Effector CD4-positive, alpha-beta T cell (primary cell): ENCODE results near the gene PTTG1IP.

Source experiments
- DNase-seq: peaks from one replicate; pipeline ENCODE4 v3.0.0-alpha.2; 2020

PTTG1IP gene

DNA sequence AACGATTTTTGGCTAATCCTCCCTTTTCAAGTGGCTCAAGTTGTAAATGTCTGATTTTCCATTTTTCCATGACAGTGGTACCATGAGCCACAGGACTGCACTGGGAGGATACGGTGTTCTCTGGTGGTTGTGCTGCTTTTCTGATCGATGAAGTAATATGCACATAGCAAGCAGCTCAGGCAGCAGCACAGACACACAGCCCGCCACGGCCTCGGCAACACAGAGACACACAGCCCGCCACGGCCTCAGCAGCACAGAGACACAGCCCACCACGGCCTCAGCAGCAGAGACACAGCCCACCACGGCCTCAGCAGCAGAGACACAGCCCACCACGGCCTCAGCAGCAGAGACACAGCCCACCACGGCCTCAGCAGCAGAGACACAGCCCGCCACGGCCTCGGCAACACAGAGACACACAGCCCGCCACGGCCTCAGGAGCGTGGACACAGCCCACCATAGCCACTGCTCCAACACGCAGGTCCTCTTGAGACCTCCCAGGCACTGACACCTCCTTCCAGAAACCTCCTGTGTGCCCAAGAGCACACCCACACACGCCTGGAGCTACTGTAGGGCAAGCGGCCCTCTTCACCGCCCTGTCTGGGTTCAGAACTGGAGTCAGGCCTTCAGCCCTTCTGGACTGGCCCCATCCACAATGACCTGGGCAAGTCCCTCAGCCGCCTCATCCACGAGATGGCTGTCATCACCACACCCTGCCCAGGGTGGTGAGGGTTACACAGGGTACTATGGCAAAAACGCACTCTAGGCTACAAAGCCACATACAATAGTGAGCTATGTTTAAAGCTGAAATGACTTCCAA lies 10.4 kb downstream of the PTTG1IP start:
- DNase-seq = no peak

DNA sequence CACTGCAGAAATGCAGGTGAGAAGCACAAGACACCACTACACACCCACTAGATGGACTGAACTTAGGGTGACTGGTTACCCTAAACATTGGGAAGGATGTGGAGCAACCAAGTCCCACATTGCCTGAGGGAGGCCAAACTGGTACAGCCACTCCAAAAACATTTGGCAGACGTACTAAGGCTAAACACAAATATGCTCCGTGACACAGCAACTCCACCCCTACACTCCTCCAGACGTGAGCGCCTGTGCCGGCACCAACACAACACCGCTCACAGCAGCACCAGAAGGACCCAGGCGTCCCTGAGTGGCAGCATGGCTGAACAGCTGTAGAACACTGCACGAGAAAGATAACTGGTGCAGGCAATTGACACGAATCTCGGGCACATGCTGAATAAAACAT lies 14.7 kb downstream of the PTTG1IP start:
- no peak for DNase-seq

DNA sequence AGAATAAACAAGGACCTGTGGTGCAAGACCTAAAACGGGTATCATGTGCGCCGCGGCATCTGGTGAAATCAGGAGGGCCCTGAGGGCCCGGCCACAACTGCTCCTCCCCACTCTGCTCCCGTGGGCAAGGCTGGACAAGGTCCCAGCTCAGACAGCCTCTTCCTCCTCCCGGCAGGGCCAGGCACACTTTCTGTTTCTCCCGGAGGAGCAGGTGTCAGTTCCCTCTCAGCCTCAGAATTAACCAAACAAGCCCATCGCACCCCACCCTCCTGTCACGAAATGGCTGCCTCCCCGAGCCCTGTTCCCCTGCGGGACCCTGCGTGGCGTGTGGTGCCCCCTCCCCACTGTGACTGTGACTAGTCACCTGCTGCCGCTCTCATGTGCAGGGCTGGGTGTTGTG lies 15.2 kb downstream of the PTTG1IP start:
- DNase-seq = no peak

GRCh38 chr21:44857127-44857892 lies 16.2 kb downstream of the PTTG1IP start:
- no peak for DNase-seq

GRCh38 chr21:44856131-44856530 lies 17.4 kb downstream of the PTTG1IP start:
- no peak for DNase-seq

DNA sequence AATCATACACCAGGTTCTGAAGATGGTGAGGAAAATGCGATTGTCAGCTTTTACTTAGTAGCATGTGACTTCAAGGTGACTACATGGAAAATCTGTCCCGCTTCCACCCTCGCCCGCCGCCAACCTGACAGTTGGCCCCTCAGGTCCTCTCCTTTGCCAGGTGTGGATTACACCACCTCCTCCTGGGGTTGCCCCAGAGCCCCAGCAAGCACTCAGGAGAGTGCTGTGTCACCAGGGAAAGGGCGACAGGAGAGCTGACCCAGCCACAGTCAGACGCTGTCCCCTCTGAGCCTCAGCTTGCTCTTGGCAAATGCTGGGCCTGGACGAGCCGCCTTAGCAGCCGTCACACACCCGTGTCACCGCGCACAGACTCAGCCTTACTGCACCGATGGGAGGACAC lies 17.9 kb downstream of the PTTG1IP start:
- DNase-seq = no peak

DNA sequence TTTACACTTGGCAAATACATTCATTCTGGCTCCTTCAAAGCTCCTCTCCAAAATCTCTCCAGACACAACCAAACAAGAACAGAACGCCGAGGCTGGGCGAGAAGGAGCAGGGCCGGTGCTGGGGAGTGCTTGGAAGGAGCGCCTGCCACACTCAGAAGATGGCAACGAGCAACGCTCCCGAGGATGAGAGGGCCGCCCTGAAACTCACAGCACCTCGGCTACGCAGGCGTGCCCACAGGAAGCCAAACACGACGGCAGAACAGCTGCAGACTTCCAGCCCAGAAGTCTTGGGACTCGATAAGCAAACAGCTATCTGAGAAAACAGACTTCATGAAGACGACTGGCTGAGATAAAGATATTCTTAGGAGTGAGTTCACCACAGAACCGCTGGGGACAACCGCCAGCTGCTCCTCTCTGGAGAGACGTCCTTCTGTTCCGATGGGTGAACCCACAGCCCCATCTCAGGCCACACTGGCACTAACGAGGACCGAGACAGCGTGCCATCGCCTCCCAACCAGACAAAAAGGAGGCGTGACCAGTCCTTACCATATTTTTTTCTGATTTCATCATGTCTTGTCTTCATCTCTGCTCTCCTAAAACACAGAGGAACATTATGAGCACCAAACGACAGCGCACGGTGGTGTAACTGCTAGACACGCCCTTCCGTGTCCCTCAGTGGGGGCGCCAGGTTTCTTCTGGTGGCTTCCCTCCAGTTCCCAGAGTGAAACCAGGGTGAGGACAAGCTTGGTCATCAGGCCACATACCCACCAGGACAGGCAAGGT lies 18.6 kb downstream of the PTTG1IP start:
- no peak for DNase-seq

DNA sequence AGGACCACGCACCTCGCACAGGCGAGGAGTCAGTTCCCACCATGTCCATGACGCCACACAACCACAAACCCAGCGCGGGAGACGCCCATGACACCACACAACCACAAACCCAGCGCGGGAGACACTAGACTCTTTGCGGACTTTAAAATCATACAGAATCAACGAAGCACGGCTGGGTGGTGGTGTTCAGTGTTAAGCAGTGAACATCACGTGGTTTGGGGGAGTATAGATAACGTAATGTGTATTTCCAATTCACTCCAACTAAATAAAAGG lies 19.2 kb downstream of the PTTG1IP start:
- no peak for DNase-seq

GRCh38 chr21:44853601-44854390 lies 19.7 kb downstream of the PTTG1IP start:
- DNase-seq = no peak

DNA sequence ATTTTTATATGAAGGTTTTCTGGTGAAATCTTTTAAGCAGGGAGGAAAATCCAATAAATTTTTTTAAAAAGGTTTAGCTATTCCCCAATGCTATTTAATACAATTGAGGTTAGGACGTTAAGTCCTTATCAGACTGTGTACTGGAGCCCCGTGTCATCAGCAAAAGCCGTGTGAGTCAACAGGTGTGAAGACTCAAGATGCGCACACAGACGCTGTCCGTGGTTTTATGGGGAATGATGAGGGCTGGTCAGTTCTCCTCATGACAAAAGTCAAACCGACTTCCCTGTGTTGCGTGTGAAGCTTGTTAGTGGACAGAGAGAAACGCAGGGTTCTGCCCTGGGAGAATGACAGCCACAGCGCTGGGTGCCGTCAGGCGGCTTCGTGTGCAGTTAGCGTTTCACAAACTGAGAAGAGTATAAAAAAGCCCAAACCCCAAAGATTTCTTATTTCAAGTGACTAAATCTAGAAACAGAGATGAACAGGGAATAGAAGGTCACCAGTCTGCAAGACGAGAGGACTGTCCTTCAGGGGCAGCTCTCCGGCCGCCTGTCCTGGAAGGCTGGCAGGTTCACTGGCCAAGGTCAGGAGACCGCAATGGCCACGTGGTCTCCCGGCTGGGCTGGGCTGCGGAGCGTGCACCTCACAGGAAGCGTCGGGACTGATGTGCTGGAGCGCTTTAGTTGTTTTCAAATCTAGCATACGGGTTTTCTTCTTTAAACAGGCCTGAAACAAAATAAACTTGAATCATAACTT lies 22.4 kb downstream of the PTTG1IP start:
- DNase-seq = no peak

DNA sequence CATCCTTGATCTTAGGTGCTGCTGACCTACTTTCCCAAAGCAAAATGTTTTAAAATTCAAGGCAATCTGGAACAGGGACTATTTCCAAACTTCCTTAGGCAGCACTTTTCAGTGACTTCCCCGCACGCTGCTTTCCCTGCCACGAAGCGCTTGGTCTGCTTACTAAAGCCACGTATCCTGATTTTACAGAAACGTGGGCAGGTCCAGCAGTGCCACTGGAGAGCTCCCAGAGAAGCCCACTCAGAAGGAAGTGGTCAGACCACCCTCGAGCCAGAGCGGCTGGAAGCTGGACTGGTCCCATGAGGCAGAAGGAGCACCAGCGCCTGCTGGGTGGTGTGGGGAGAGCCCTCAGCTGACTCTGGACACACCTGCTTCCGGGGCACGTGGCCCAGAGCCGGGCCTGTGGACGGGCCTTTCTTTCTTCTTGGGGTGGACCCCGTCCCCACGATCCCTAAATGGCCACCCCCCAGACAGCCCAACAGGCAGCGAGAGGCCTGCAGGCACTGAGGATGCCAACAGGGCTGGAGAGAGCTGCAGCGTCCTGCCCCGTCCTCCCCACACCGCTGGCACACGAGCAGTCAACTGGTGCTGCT lies 23.2 kb downstream of the PTTG1IP start:
- DNase-seq = no peak

DNA sequence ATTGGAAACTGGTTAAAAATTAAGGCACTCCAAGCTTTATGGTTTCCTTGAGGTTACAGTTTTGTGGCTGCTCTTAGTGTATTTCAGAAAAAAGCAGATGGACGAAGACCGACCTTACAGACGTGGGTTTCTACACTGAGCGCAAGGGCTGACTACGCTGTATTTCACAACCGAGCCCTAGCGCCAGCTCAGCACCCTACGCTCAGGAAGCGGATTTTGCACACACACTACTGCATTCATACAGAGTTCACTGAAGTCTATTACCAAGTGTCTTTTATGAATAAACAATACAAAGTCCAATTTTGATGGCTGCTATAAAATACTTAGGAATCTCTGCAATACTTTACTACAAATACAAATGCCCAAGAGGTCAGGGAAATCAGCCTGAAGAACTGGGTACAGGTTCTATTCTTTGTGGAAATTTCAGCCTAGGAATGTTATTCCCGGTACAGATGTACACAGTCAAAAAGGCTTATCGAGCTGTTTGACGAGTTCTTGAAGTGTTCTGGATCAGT lies 23.8 kb downstream of the PTTG1IP start:
- DNase-seq = no peak

GRCh38 chr21:44848821-44849521 lies 24.5 kb downstream of the PTTG1IP start:
- DNase-seq = no peak

DNA sequence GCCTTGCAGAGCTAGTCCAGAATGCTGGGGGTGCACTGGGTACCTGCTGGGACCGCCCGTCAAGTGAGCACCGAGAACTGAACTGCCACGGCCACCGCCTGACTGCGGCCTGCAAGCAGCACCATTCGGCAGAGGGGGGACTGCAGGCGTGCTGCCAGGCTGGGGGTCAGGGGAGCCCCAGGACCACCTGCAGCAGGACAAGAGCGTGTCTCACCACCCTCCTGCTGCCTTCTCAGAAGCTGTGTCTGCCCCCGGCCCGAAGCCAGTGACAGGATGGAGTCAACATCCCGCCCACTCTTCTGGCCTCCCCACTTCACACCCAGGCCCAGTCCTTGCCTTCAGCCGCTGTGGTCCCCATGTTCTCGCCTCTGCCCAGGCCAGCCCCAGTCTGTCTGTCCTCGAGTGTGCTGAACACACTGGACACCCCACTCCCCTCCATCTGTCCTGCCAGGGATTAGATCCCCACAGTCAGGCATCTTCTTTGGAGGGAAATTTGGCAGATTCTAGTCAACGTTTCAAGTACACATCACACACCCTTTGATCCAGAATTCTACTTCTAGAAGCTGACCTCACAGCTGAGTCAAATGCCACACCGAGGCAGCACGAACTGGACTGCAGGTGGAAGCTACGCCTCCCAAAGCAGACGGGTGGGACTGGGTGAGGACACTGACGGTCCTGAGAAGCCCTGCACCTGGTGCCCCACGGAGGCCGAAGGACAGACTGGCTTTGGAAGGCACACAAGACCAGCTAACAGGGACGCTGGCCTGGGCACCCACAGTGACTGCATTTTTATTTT lies 26.0 kb downstream of the PTTG1IP start:
- no peak for DNase-seq

- peak; percentile 12 for DNase-seq
Measured at GRCh38 chr21:44846485-44847260, 26.8 kb downstream of the PTTG1IP start.

DNA sequence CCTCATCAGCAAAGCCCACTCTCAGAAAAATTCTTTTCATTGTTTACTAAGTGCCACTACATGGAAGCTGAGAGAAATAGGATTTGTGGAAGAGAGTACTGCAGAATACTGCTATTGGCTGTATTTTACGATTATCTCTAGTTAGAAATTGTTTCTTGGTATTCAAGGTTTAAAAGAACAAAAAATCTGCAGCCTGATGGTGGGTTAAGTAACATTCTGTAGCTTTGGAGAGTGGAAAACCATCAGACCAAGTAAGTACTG lies 27.3 kb downstream of the PTTG1IP start:
- DNase-seq = no peak

DNA sequence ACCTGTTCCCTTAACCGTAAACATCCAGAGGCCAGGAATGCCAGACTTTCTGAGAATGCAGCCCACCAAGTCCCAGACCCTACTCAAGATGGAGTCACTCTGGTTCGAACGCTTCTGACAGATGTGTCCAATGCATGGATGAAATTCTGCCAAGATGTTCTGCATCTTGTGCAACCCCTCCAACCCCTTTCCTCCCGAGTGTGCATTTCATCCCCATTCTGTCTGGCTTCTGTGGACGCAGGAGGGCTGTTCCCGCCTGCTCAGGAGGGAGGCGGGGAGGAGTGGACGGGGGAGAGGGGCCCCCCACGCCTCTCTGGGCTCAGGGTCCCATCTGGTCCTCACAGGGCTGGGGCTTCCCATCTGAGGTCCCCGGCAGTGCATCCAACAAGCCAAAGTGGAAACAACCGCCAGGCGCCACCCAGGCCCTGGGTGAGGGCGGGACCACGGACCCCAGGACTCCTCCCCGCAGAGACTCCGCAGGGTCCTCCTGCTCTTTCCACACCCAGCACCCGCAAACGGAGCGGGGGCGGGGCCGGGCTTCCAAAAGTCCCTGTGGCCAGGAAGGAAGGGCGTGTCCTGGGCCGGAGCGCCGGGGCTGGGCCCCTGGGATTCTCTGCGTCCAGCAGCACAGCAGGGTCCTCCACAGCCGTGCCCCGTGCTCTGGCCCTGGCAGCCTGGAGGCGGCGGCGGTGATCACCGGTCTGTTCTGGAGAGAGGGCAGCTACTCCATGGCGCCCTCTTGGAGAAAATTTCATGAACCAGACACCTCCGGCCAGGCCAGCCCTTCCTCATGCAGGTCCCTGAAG lies 27.9 kb downstream of the PTTG1IP start:
- peak; percentile 39 for DNase-seq

- no peak for DNase-seq
Measured at GRCh38 chr21:44844256-44844655, 29.2 kb downstream of the PTTG1IP start.
